Hair follicular keratinocyte (primary cell): Measurements from ENCODE around the gene CD200. TPM values are rescaled to one million over a fixed set of nuclear protein-coding genes. Genes with fewer than 3 reads are reported as not detected.

Experiments
- total RNA-seq: library from RNA; depleted of rRNA; stranded (reverse); fragments of >200 nt; gene quantifications from 2 replicates; pipeline ENCODE4 v1.2.3, GENCODE V29; 2015

CD200 gene
- not detected in 2 replicates for total RNA-seq

GRCh38 chr3:112333002-112333380, at the start of gene CD200:
Gene CD200, plus strand, starts transcription at chr3:112333156. Its CDS starts 57 bp downstream, at chr3:112333213.

GRCh38 chr3:112293368-112294321, 39.3 kb upstream of the CD200 start, which contains the start of gene SLC9C1:
Gene SLC9C1, minus strand, starts transcription at chr3:112294216. Its CDS starts 7,425 bp downstream, at chr3:112286791.

Other genes starting within 250 kb of the CD200 start
- gene C3orf52, start 246.8 kb upstream of the CD200 start, total RNA-seq, result 3.6 and 6.4 TPM in 2 replicates
- gene GCSAM, start 199.9 kb upstream of the CD200 start, total RNA-seq, result 0.91 and 2.0 TPM in 2 replicates
- not detected in 2 replicates for gene SLC9C1, start 38.9 kb upstream of the CD200 start, total RNA-seq
- not detected in 2 replicates for gene BTLA, start 166.3 kb downstream of the CD200 start, total RNA-seq
- gene ATG3, start 228.8 kb downstream of the CD200 start, total RNA-seq, result 54.2 and 94.2 TPM in 2 replicates
- gene SLC35A5, start 228.9 kb downstream of the CD200 start, total RNA-seq, result 13.7 and 27.2 TPM in 2 replicates